Measurements from ENCODE around the gene PARD3. TPM values are rescaled to one million over a fixed set of nuclear protein-coding genes. Genes with fewer than 3 reads are reported as not detected.

PARD3 gene
- total RNA-seq, 1 experiment from 2014 or later, result not detected

GRCh38 chr10:34341473-34341872, 473.6 kb downstream of the PARD3 start:
- Histone ChIP-seq H3K27ac (ENCODE audit: low read length) (no peak overlapping the region), H3K79me2 (ENCODE audit: low read length) (no peaks in the 10 kb centered on the region), H3K4me1 (ENCODE audit: low read length) (no peaks in the 10 kb centered on the region), H3K27me3 (ENCODE audit: low read length) (no peaks in the 10 kb centered on the region), H3K36me3 (ENCODE audit: insufficient read depth, low read length) (no peaks in the 10 kb centered on the region), H3K9me3 (ENCODE audit: low read length) (no peaks in the 10 kb centered on the region), H3K4me2 (ENCODE audit: low read depth, low read length, poor library complexity, severe bottlenecking) (no peak overlapping the region), H2AFZ (ENCODE audit: low read length) (no peak overlapping the region), H4K20me1 (ENCODE audit: insufficient read depth, low read depth, low read length) (no peaks in the 10 kb centered on the region), H3K4me3 (ENCODE audit: low read length) (no peak overlapping the region), H3K9ac (ENCODE audit: low read length) (no peak overlapping the region), H3K9me2 (replicated peaks; ENCODE audit: insufficient read depth, low read length) (no peaks in the 10 kb centered on the region)
- no peak for DNase-seq

GRCh38 chr10:34340934-34341333, 474.2 kb downstream of the PARD3 start:
- H2AFZ ChIP-seq (ENCODE audit: low read length), result no peak overlapping the region
- H3K9me2 ChIP-seq (replicated peaks; ENCODE audit: insufficient read depth, low read length), result no peaks in the 10 kb centered on the region
- no peak overlapping the region for H3K27ac ChIP-seq (ENCODE audit: low read length)
- H3K4me3 ChIP-seq (ENCODE audit: low read length), result no peak overlapping the region
- H3K9ac ChIP-seq (ENCODE audit: low read length), result no peak overlapping the region
- no peaks in the 10 kb centered on the region for H3K9me3 ChIP-seq (ENCODE audit: low read length)
- no peaks in the 10 kb centered on the region for H3K27me3 ChIP-seq (ENCODE audit: low read length)
- no peaks in the 10 kb centered on the region for H3K36me3 ChIP-seq (ENCODE audit: insufficient read depth, low read length)
- no peaks in the 10 kb centered on the region for H3K4me1 ChIP-seq (ENCODE audit: low read length)
- no peaks in the 10 kb centered on the region for H4K20me1 ChIP-seq (ENCODE audit: insufficient read depth, low read depth, low read length)
- no peak overlapping the region for H3K4me2 ChIP-seq (ENCODE audit: low read depth, low read length, poor library complexity, severe bottlenecking)
- no peak for DNase-seq
- H3K79me2 ChIP-seq (ENCODE audit: low read length), result no peaks in the 10 kb centered on the region

GRCh38 chr10:34339816-34340553, 475.1 kb downstream of the PARD3 start:
- Histone ChIP-seq H4K20me1 (ENCODE audit: insufficient read depth, low read depth, low read length) (no peaks in the 10 kb centered on the region), H3K27me3 (ENCODE audit: low read length) (no peaks in the 10 kb centered on the region), H3K9me3 (ENCODE audit: low read length) (no peaks in the 10 kb centered on the region), H3K36me3 (ENCODE audit: insufficient read depth, low read length) (no peaks in the 10 kb centered on the region), H3K9me2 (replicated peaks; ENCODE audit: insufficient read depth, low read length) (no peaks in the 10 kb centered on the region), H3K4me2 (ENCODE audit: low read depth, low read length, poor library complexity, severe bottlenecking) (no peak overlapping the region), H3K4me3 (ENCODE audit: low read length) (no peak overlapping the region), H2AFZ (ENCODE audit: low read length) (no peak overlapping the region), H3K4me1 (ENCODE audit: low read length) (no peaks in the 10 kb centered on the region), H3K79me2 (ENCODE audit: low read length) (no peaks in the 10 kb centered on the region), H3K27ac (ENCODE audit: low read length) (no peak overlapping the region), H3K9ac (ENCODE audit: low read length) (no peak overlapping the region)
- DNase-seq, result no peak

GRCh38 chr10:34337917-34338316, 477.2 kb downstream of the PARD3 start:
- H3K27me3 ChIP-seq (ENCODE audit: low read length), result no peaks in the 10 kb centered on the region
- no peaks in the 10 kb centered on the region for H4K20me1 ChIP-seq (ENCODE audit: insufficient read depth, low read depth, low read length)
- no peak overlapping the region for H2AFZ ChIP-seq (ENCODE audit: low read length)
- H3K9ac ChIP-seq (ENCODE audit: low read length), result no peak overlapping the region
- H3K9me2 ChIP-seq (replicated peaks; ENCODE audit: insufficient read depth, low read length), result no peaks in the 10 kb centered on the region
- no peaks in the 10 kb centered on the region for H3K9me3 ChIP-seq (ENCODE audit: low read length)
- no peaks in the 10 kb centered on the region for H3K79me2 ChIP-seq (ENCODE audit: low read length)
- H3K36me3 ChIP-seq (ENCODE audit: insufficient read depth, low read length), result no peaks in the 10 kb centered on the region
- H3K4me2 ChIP-seq (ENCODE audit: low read depth, low read length, poor library complexity, severe bottlenecking), result no peak overlapping the region
- no peak overlapping the region for H3K4me3 ChIP-seq (ENCODE audit: low read length)
- H3K4me1 ChIP-seq (ENCODE audit: low read length), result no peaks in the 10 kb centered on the region
- DNase-seq, result no peak
- no peak overlapping the region for H3K27ac ChIP-seq (ENCODE audit: low read length)

GRCh38 chr10:34335960-34336690, 479.0 kb downstream of the PARD3 start:
- Histone ChIP-seq H3K9me3 (ENCODE audit: low read length) (no peaks in the 10 kb centered on the region), H3K27ac (ENCODE audit: low read length) (no peak overlapping the region), H2AFZ (ENCODE audit: low read length) (no peak overlapping the region), H3K36me3 (ENCODE audit: insufficient read depth, low read length) (no peaks in the 10 kb centered on the region), H3K27me3 (ENCODE audit: low read length) (no peaks in the 10 kb centered on the region), H3K4me3 (ENCODE audit: low read length) (no peak overlapping the region), H3K4me1 (ENCODE audit: low read length) (no peaks in the 10 kb centered on the region), H3K79me2 (ENCODE audit: low read length) (no peaks in the 10 kb centered on the region), H3K4me2 (ENCODE audit: low read depth, low read length, poor library complexity, severe bottlenecking) (no peak overlapping the region), H4K20me1 (ENCODE audit: insufficient read depth, low read depth, low read length) (no peaks in the 10 kb centered on the region), H3K9ac (ENCODE audit: low read length) (no peak overlapping the region), H3K9me2 (replicated peaks; ENCODE audit: insufficient read depth, low read length) (no peaks in the 10 kb centered on the region)
- DNase-seq, result no peak

GRCh38 chr10:34334908-34335307, 480.2 kb downstream of the PARD3 start:
- no peaks in the 10 kb centered on the region for H3K79me2 ChIP-seq (ENCODE audit: low read length)
- H3K9ac ChIP-seq (ENCODE audit: low read length), result no peak overlapping the region
- H2AFZ ChIP-seq (ENCODE audit: low read length), result no peak overlapping the region
- H3K4me3 ChIP-seq (ENCODE audit: low read length), result no peak overlapping the region
- H3K9me2 ChIP-seq (replicated peaks; ENCODE audit: insufficient read depth, low read length), result no peaks in the 10 kb centered on the region
- H3K4me2 ChIP-seq (ENCODE audit: low read depth, low read length, poor library complexity, severe bottlenecking), result no peak overlapping the region
- no peak overlapping the region for H3K27ac ChIP-seq (ENCODE audit: low read length)
- H4K20me1 ChIP-seq (ENCODE audit: insufficient read depth, low read depth, low read length), result no peaks in the 10 kb centered on the region
- no peaks in the 10 kb centered on the region for H3K36me3 ChIP-seq (ENCODE audit: insufficient read depth, low read length)
- no peaks in the 10 kb centered on the region for H3K27me3 ChIP-seq (ENCODE audit: low read length)
- H3K4me1 ChIP-seq (ENCODE audit: low read length), result no peaks in the 10 kb centered on the region
- DNase-seq, result no peak
- no peaks in the 10 kb centered on the region for H3K9me3 ChIP-seq (ENCODE audit: low read length)

GRCh38 chr10:34333513-34333912, 481.6 kb downstream of the PARD3 start:
- DNase-seq, result no peak
- Histone ChIP-seq H3K27ac (ENCODE audit: low read length) (no peak overlapping the region), H3K9me3 (ENCODE audit: low read length) (no peaks in the 10 kb centered on the region), H4K20me1 (ENCODE audit: insufficient read depth, low read depth, low read length) (no peaks in the 10 kb centered on the region), H3K27me3 (ENCODE audit: low read length) (no peaks in the 10 kb centered on the region), H3K9ac (ENCODE audit: low read length) (no peak overlapping the region), H3K36me3 (ENCODE audit: insufficient read depth, low read length) (no peaks in the 10 kb centered on the region), H3K4me3 (ENCODE audit: low read length) (no peak overlapping the region), H3K79me2 (ENCODE audit: low read length) (no peaks in the 10 kb centered on the region), H3K9me2 (replicated peaks; ENCODE audit: insufficient read depth, low read length) (no peaks in the 10 kb centered on the region), H2AFZ (ENCODE audit: low read length) (no peak overlapping the region), H3K4me2 (ENCODE audit: low read depth, low read length, poor library complexity, severe bottlenecking) (no peak overlapping the region), H3K4me1 (ENCODE audit: low read length) (no peaks in the 10 kb centered on the region)

- DNase-seq, result no peak
- Histone ChIP-seq H3K4me1 (ENCODE audit: low read length) (no peaks in the 10 kb centered on the region), H3K79me2 (ENCODE audit: low read length) (no peaks in the 10 kb centered on the region), H3K4me2 (ENCODE audit: low read depth, low read length, poor library complexity, severe bottlenecking) (no peak overlapping the region), H3K4me3 (ENCODE audit: low read length) (no peak overlapping the region), H2AFZ (ENCODE audit: low read length) (no peak overlapping the region), H3K9me2 (replicated peaks; ENCODE audit: insufficient read depth, low read length) (no peaks in the 10 kb centered on the region), H3K27me3 (ENCODE audit: low read length) (no peaks in the 10 kb centered on the region), H3K27ac (ENCODE audit: low read length) (no peak overlapping the region), H4K20me1 (ENCODE audit: insufficient read depth, low read depth, low read length) (no peaks in the 10 kb centered on the region), H3K9me3 (ENCODE audit: low read length) (no peaks in the 10 kb centered on the region), H3K9ac (ENCODE audit: low read length) (no peak overlapping the region), H3K36me3 (ENCODE audit: insufficient read depth, low read length) (no peaks in the 10 kb centered on the region)
Measured at GRCh38 chr10:34327184-34327583, 487.9 kb downstream of the PARD3 start.
